NT2/D1 (cell line): ENCODE data around the gene FRK.

Source experiments
- DNase-seq: peaks from one replicate; pipeline ENCODE4 v3.0.0-alpha.2; 2011; ENCODE audit warnings: low read depth, low spot score
- H3K27me3 ChIP-seq: 2 replicates; pipeline ENCODE4 v1.6.0; 2011; ENCODE audit warnings: mild to moderate bottlenecking; ENCODE audit not compliant: insufficient read length, insufficient read depth
- H3K36me3 ChIP-seq: 2 replicates; pipeline ENCODE4 v1.6.1; 2011; ENCODE audit warnings: mild to moderate bottlenecking, low read length, mixed read lengths; ENCODE audit not compliant: insufficient read depth, insufficient read length
- H3K4me1 ChIP-seq: 2 replicates; pipeline ENCODE4 v1.5.1; 2011; ENCODE audit not compliant: insufficient read depth, insufficient read length
- H3K4me3 ChIP-seq: 2 replicates; pipeline ENCODE4 v1.5.1; 2011; ENCODE audit warnings: low read depth; ENCODE audit not compliant: insufficient read length
- H3K9ac ChIP-seq: 2 replicates; pipeline ENCODE4 v1.6.0; 2011; ENCODE audit warnings: low read depth; ENCODE audit not compliant: insufficient read length
- H3K9me3 ChIP-seq: 2 replicates; pipeline ENCODE4 v1.5.1; 2011; ENCODE audit warnings: mild to moderate bottlenecking, low read length; ENCODE audit not compliant: insufficient read depth
- SUZ12 ChIP-seq: IDR thresholded peaks from 2 replicates; pipeline ENCODE4 v1.6.1; 2011; ENCODE audit not compliant: insufficient read length, insufficient read depth; ENCODE audit errors: extremely low read depth
- YY1 ChIP-seq: IDR thresholded peaks from 2 replicates; pipeline ENCODE4 v1.6.1; 2011; ENCODE audit not compliant: insufficient read length, insufficient read depth
- ZNF274 ChIP-seq: IDR thresholded peaks from 2 replicates; pipeline ENCODE4 v1.6.1; 2011; ENCODE audit warnings: mild to moderate bottlenecking, low read depth, low read length

FRK gene

GRCh38 chr6:116034327-116034726 lies 26.4 kb downstream of the FRK start:
- Histone ChIP-seq H3K36me3 (no peaks in the 10 kb centered on the region), H3K4me1 (no peaks in the 10 kb centered on the region), H3K9ac (no peak overlapping the region), H3K9me3 (no peaks in the 10 kb centered on the region), H3K4me3 (no peak overlapping the region), H3K27me3 (no peaks in the 10 kb centered on the region)
- TF ChIP-seq YY1 (no peak), SUZ12 (no peak), ZNF274 (no peak)
- no peak for DNase-seq

GRCh38 chr6:116033687-116034303 lies 26.9 kb downstream of the FRK start:
- TF ChIP-seq ZNF274 (no peak), YY1 (no peak), SUZ12 (no peak)
- no peak overlapping the region for H3K4me3 ChIP-seq
- no peaks in the 10 kb centered on the region for H3K9me3 ChIP-seq
- no peak overlapping the region for H3K9ac ChIP-seq
- H3K4me1 ChIP-seq, result no peaks in the 10 kb centered on the region
- H3K27me3 ChIP-seq, result no peaks in the 10 kb centered on the region
- no peaks in the 10 kb centered on the region for H3K36me3 ChIP-seq
- no peak for DNase-seq

DNA sequence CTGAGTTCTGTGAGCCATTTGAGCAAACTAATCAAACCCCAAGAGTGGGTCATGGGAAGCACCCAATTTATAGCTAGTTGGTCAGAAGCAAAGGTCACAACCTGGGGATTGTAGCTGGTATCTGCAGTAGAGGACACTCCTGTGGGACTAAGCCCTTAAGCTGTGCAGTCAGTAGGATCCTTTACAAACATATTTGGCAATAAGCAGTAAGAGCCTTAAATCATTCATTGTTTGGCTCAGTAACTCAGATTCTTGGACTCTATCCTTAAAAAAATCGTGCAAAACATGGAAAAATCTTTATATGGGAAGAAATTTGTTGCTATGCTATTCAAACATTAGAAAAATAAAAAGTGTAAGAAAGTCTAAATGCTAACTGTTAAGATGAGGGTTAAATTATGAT lies 29.9 kb downstream of the FRK start:
- no peak for TF ChIP-seq YY1
- Histone ChIP-seq H3K36me3 (no peaks in the 10 kb centered on the region), H3K4me3 (no peak overlapping the region), H3K9me3 (no peaks in the 10 kb centered on the region), H3K9ac (no peak overlapping the region), H3K27me3 (no peaks in the 10 kb centered on the region), H3K4me1 (no peaks in the 10 kb centered on the region)
- no peak for DNase-seq

DNA sequence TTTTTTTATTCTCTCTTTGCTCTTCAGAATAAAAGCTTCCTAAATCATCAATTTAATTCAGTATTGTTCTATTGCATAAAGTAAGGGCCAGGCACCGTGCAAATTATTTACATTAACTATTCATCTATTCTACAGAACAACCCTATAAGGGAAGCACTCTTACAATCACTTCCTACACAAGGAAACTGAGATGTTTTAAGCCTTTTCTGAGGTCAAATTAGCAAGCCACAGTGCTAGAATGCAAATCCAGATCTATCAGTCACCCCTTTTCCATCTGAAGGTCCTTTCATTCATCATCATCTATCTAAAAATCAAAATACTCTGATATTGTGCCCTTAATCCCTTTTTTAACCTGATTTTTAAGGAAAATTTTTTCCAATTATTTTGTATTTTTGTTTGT lies 31.2 kb downstream of the FRK start:
- no peak for TF ChIP-seq SUZ12
- no peak for TF ChIP-seq ZNF274
- DNase-seq, result no peak
- no peaks in the 10 kb centered on the region for H3K9me3 ChIP-seq
- no peaks in the 10 kb centered on the region for H3K36me3 ChIP-seq
- no peaks in the 10 kb centered on the region for H3K4me1 ChIP-seq
- no peak overlapping the region for H3K9ac ChIP-seq
- H3K4me3 ChIP-seq, result no peak overlapping the region
- no peaks in the 10 kb centered on the region for H3K27me3 ChIP-seq

- H3K9me3 ChIP-seq, result no peaks in the 10 kb centered on the region
- H3K27me3 ChIP-seq, result no peaks in the 10 kb centered on the region
- no peak for DNase-seq
- no peaks in the 10 kb centered on the region for H3K36me3 ChIP-seq
- TF ChIP-seq ZNF274, result no peak
- no peak for TF ChIP-seq YY1
- TF ChIP-seq SUZ12, result no peak
- H3K4me1 ChIP-seq, result no peaks in the 10 kb centered on the region
- H3K4me3 ChIP-seq, result no peak overlapping the region
- H3K9ac ChIP-seq, result no peak overlapping the region
These were observed 32.5 kb downstream of the FRK start for GRCh38 chr6:116028233-116028632.

GRCh38 chr6:116027801-116028200 lies 32.9 kb downstream of the FRK start:
- Histone ChIP-seq H3K27me3 (no peaks in the 10 kb centered on the region), H3K4me3 (no peak overlapping the region), H3K4me1 (no peaks in the 10 kb centered on the region), H3K9me3 (no peaks in the 10 kb centered on the region), H3K36me3 (no peaks in the 10 kb centered on the region), H3K9ac (no peak overlapping the region)
- TF ChIP-seq YY1 (no peak), SUZ12 (no peak), ZNF274 (no peak)
- no peak for DNase-seq

DNA sequence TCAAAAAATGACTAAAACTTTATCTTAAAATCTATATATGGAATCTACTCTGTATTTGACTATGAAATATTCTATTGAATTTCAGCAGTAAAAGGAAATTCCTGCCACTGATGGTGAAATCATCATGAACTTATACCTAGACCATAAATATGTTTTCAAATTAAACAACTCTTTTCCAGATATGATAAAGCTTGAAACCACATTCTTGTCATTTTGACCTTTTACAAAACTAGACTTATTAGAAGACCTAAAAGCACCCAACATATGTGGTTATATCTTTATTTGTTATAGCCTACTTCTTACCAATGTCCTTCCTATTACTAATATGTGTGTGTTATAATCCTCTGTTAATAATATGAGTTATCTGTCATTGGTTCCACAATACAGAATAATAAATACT lies 35.3 kb downstream of the FRK start:
- DNase-seq, result no peak

More for the DNA sequence above, 35.3 kb downstream of the FRK start:
- Histone ChIP-seq H3K9me3 (no peaks in the 10 kb centered on the region), H3K36me3 (no peaks in the 10 kb centered on the region), H3K4me3 (no peak overlapping the region), H3K9ac (no peak overlapping the region), H3K4me1 (no peaks in the 10 kb centered on the region), H3K27me3 (no peaks in the 10 kb centered on the region)
- TF ChIP-seq YY1 (no peak), ZNF274 (no peak), SUZ12 (no peak)
